ENCODE data around the gene RALA. TPM values are rescaled to one million over a fixed set of nuclear protein-coding genes. Genes with fewer than 3 reads are reported as not detected.
"Not testable (repeated sequence)": the region's sequence is repeated elsewhere in the genome, so short reads cannot be mapped to it uniquely, and the experiment has no call there.

The RALA gene
- total and polyA plus RNA-seq, 2 donors from 2014 or later, result 21.5 to 25.1 TPM

DNA sequence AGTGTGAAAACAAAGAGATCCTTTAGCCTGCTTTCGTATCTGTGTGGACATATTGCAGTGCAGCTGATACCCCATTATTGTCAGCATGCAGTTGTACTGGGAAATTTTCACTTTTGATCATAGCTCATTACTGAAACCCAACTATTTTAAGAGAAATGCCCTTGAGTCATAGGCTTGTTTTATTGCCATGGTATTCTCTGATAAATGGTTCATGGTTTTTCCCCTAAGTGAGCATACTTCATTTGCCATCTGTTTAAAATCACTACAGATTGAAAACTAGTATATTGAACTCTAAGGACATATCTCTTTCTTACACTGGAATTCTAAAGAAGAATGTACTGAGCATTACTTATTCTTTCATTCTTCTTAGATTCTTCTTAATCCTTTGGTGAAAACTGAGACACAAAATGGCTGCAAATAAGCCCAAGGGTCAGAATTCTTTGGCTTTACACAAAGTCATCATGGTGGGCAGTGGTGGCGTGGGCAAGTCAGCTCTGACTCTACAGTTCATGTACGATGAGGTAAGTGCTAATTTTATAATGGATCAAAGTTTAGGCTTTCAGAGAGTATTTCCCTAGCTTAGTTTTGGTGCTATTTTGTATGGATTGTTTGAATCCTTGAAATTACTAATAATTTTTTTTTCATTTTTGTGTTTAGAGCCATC, 63.0 kb downstream of the RALA start:
- no peaks in the 10 kb centered on the region for H3K27me3 ChIP-seq (ENCODE audit: control insufficient read depth, insufficient read depth, low read length)
- TF ChIP-seq, protein P1, sequence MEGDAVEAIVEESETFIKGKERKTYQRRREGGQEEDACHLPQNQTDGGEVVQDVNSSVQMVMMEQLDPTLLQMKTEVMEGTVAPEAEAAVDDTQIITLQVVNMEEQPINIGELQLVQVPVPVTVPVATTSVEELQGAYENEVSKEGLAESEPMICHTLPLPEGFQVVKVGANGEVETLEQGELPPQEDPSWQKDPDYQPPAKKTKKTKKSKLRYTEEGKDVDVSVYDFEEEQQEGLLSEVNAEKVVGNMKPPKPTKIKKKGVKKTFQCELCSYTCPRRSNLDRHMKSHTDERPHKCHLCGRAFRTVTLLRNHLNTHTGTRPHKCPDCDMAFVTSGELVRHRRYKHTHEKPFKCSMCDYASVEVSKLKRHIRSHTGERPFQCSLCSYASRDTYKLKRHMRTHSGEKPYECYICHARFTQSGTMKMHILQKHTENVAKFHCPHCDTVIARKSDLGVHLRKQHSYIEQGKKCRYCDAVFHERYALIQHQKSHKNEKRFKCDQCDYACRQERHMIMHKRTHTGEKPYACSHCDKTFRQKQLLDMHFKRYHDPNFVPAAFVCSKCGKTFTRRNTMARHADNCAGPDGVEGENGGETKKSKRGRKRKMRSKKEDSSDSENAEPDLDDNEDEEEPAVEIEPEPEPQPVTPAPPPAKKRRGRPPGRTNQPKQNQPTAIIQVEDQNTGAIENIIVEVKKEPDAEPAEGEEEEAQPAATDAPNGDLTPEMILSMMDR (IDR thresholded peaks at IDR 0.05; ENCODE audit: borderline replicate concordance, extremely low read depth, insufficient read depth), result no peak
- H3K36me3 ChIP-seq (ENCODE audit: control insufficient read depth in 2 of 3, insufficient read depth in 3 of 3, low read length in 3 of 3), result peaks cover 2 to 6% (median 6%) of the 10 kb centered on the region in 3 donors
- no peak for FAIRE-seq
- H3K4me3 ChIP-seq (ENCODE audit: low read length in 3 of 3), result no peak overlapping the region
- H3K9me3 ChIP-seq (ENCODE audit: control insufficient read depth in 2 of 3, insufficient read depth in 1 of 3, low read length in 3 of 3), result no peaks in the 10 kb centered on the region
- DNase-seq, result no peak
- H3K9ac ChIP-seq (ENCODE audit: low read length in 3 of 3), result no peak overlapping the region
- H3K4me1 ChIP-seq (ENCODE audit: control insufficient read depth in 2 of 3, insufficient read depth in 2 of 3, low read depth in 1 of 3, low read length in 3 of 3), result peaks cover 0 to 9% (median 0%) of the 10 kb centered on the region in 3 donors
- intact Hi-C loops (cut with DNase I), result no loop called here
- no peak overlapping the region for H3K27ac ChIP-seq (ENCODE audit: low read depth in 2 of 2, low read length in 2 of 2)

DNA sequence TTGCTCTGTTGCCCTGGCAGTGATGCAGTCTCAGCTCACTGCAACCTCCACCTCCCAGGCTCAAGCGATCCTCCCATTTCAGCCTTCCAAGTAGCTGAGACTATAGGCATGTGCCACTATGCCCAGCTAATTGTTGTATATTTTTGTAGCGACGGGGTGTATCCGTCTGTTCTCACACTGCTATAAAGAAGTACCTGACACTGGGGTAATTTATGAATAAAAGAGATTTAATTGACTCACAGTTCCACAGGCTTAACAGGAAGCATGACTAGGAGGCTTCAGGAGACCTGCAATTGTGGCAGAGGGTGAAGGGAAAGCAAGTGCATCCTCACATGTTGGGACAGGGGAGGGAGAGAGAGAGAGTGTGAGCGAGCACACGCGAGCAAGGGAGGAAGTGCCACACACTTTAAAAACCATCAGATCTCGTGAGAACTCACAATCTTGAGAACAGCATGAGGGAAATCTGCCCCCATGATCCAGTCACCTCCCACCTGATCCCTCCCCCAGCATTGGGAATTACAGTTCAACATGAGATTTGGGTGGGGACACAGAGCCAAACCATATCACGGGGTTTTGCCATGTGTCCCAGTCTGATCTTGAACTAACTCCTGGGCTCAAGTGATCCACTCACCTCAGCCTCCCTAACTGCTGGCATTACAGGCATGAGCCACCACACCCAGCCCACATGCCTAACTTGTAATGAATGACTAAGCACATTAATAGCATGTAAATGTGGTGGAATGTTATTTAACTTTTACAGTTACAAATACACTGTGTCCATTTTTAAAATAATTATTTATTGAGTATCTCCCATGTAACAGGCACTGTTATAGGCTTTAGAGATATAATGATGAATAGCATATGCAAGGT, 65.5 kb downstream of the RALA start:
- Histone ChIP-seq H3K27ac (ENCODE audit: low read depth in 2 of 2, low read length in 2 of 2) (no peak overlapping the region), H3K4me3 (ENCODE audit: low read length in 3 of 3) (no peak overlapping the region), H3K4me1 (ENCODE audit: control insufficient read depth in 2 of 3, insufficient read depth in 2 of 3, low read depth in 1 of 3, low read length in 3 of 3) (peaks cover 0 to 3% (median 0%) of the 10 kb centered on the region in 3 donors), H3K9me3 (ENCODE audit: control insufficient read depth in 2 of 3, insufficient read depth in 1 of 3, low read length in 3 of 3) (no peaks in the 10 kb centered on the region), H3K9ac (ENCODE audit: low read length in 3 of 3) (no peak overlapping the region), H3K36me3 (ENCODE audit: control insufficient read depth in 2 of 3, insufficient read depth in 3 of 3, low read length in 3 of 3) (peaks cover 5 to 7% (median 6%) of the 10 kb centered on the region in 3 donors), H3K27me3 (ENCODE audit: control insufficient read depth, insufficient read depth, low read length) (no peaks in the 10 kb centered on the region)
- FAIRE-seq (no peak), DNase-seq (no peak)
- TF ChIP-seq, protein P1 (IDR thresholded peaks at IDR 0.05; ENCODE audit: borderline replicate concordance, extremely low read depth, insufficient read depth), result no peak
- intact Hi-C loops (cut with DNase I), result no loop called here

DNA sequence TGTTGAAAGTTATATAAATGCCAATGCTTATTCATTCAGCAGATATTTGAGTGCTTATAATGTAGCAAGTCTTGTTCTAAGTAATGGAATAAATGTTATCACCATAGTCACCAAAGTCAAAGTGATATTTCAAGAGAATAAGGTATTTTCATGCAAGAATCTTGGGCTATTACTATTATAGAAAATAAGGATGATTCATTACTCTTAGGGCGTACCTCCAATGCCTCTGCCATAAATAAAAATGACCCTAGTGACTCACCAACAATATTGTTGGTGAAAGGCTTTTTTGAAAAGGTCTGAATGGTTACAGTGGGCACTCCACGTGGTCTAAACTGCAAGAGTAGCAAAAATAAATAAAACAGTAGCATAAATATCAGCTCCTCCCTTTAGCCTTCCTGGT, 68.4 kb downstream of the RALA start:
- no peak for FAIRE-seq
- TF ChIP-seq, protein P1 (IDR thresholded peaks at IDR 0.05; ENCODE audit: borderline replicate concordance, extremely low read depth, insufficient read depth), result no peak
- H3K9me3 ChIP-seq (ENCODE audit: control insufficient read depth in 2 of 3, insufficient read depth in 1 of 3, low read length in 3 of 3), result no peaks in the 10 kb centered on the region
- no peaks in the 10 kb centered on the region for H3K27me3 ChIP-seq (ENCODE audit: control insufficient read depth, insufficient read depth, low read length)
- no peak overlapping the region for H3K4me3 ChIP-seq (ENCODE audit: low read length in 3 of 3)
- H3K27ac ChIP-seq (ENCODE audit: low read depth in 2 of 2, low read length in 2 of 2), result no peak overlapping the region
- no peaks in the 10 kb centered on the region for H3K4me1 ChIP-seq (ENCODE audit: control insufficient read depth in 2 of 3, insufficient read depth in 2 of 3, low read depth in 1 of 3, low read length in 3 of 3)
- no peak overlapping the region for H3K9ac ChIP-seq (ENCODE audit: low read length in 3 of 3)
- peaks cover 5 to 9% (median 6%) of the 10 kb centered on the region in 3 donors for H3K36me3 ChIP-seq (ENCODE audit: control insufficient read depth in 2 of 3, insufficient read depth in 3 of 3, low read length in 3 of 3)
- intact Hi-C loops (cut with DNase I), result no loop called here
- no peak for DNase-seq

DNA sequence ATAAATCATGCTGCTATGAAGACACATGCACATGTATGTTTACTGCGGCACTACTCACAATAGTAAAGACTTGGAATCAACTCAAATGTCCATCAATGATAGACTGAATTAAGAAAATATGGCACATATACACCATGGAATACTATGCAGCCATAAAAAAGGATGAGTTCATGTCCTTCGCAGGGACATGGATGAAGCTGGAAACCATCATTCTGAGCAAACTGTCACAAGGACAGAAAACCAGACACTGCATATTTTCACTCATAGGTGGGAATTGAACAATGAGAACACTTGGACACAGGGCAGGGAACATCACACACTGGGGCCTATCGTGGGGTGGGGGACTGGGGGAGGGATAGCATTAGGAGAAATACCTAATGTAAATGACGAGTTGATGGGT, 69.7 kb downstream of the RALA start:
- H3K4me3 ChIP-seq (ENCODE audit: low read length in 3 of 3); intact Hi-C loops (cut with DNase I); H3K27me3 ChIP-seq (ENCODE audit: control insufficient read depth, insufficient read depth, low read length); FAIRE-seq; H3K9ac ChIP-seq (ENCODE audit: low read length in 3 of 3); DNase-seq; H3K36me3 ChIP-seq (ENCODE audit: control insufficient read depth in 2 of 3, insufficient read depth in 3 of 3, low read length in 3 of 3); H3K27ac ChIP-seq (ENCODE audit: low read depth in 2 of 2, low read length in 2 of 2); H3K9me3 ChIP-seq (ENCODE audit: control insufficient read depth in 2 of 3, insufficient read depth in 1 of 3, low read length in 3 of 3); H3K4me1 ChIP-seq (ENCODE audit: control insufficient read depth in 2 of 3, insufficient read depth in 2 of 3, low read depth in 1 of 3, low read length in 3 of 3): not testable (repeated sequence)
